MCF 10A (cell line): ENCODE measurements around the gene CDRT4. TPM values are rescaled to one million over a fixed set of nuclear protein-coding genes. Genes with fewer than 3 reads are reported as not detected.
A peak's percentile ranks its signal among the peaks of the same experiment; 100 is the strongest.

ENCODE experiments used
- BruUV-seq: library from RNA; stranded (reverse); fragments of 400-500 nt; replicated peaks from 2 replicates; lab custom pipeline; 2021; lab: Mats Ljungman, UMichigan
- CTCF ChIA-PET: fragments of 300-600 bp; sonication (Branson Sonifier 250); formaldehyde crosslinking; extraction: SDS; loops from one replicate; lab custom pipeline; 2021; ENCODE audit warnings: antibody characterized with exemption, inconsistent platforms; lab: Yijun Ruan, JAX
- POLR2A ChIA-PET: fragments of 300-600, 350-650 bp; sonication (Branson Sonifier 250); formaldehyde crosslinking; extraction: SDS; loops from one replicate; lab custom pipeline; 2020; ENCODE audit warnings: antibody characterized with exemption, inconsistent platforms; lab: Yijun Ruan, JAX
- DNase-seq: peaks from one replicate; pipeline ENCODE4 v3.0.0-alpha.2; 2018; ENCODE audit not compliant: unreplicated experiment
- H3K27ac Mint-ChIP-seq: one replicate; pipeline ENCODE4 v1.8.0; 2022; ENCODE audit warnings: mild to moderate bottlenecking, low read depth, mixed read lengths; ENCODE audit not compliant: unreplicated experiment
- H3K27me3 Mint-ChIP-seq: one replicate; pipeline ENCODE4 v1.8.0; 2022; ENCODE audit warnings: mixed read lengths; ENCODE audit not compliant: insufficient read depth, unreplicated experiment
- H3K36me3 Mint-ChIP-seq: one replicate; pipeline ENCODE4 v1.8.0; 2022; ENCODE audit warnings: mild to moderate bottlenecking, moderate library complexity, mixed read lengths; ENCODE audit not compliant: insufficient read depth, unreplicated experiment
- H3K4me1 Mint-ChIP-seq: one replicate; pipeline ENCODE4 v1.8.0; 2022; ENCODE audit warnings: mixed read lengths; ENCODE audit not compliant: insufficient read depth, unreplicated experiment
- H3K4me3 Mint-ChIP-seq: one replicate; pipeline ENCODE4 v1.8.0; 2022; ENCODE audit warnings: mild to moderate bottlenecking, moderate library complexity, mixed read lengths; ENCODE audit not compliant: unreplicated experiment
- H3K9me3 Mint-ChIP-seq: one replicate; pipeline ENCODE4 v1.8.0; 2022; ENCODE audit warnings: mixed read lengths; ENCODE audit not compliant: unreplicated experiment
- intact Hi-C: fragments of 100-400 bp; cut with micrococcal nuclease; formaldehyde crosslinking; loops from 2 replicates; pipeline ENCODE4 v1.14.1; 2022
- total RNA-seq: library from RNA; stranded (reverse); gene quantifications from 2 replicates; pipeline ENCODE4 v1.2.3, GENCODE V29; 2022
- TF ChIP-seq, protein P1 (sequence below): fragments of 200-600 bp; IDR thresholded peaks from one replicate; pipeline ENCODE4 v1.8.0; 2022; ENCODE audit warnings: antibody characterized with exemption, mild to moderate bottlenecking; ENCODE audit not compliant: unreplicated experiment

The CDRT4 gene
- total RNA-seq, 1 experiment from 2014 or later = 11.3 TPM

DNA sequence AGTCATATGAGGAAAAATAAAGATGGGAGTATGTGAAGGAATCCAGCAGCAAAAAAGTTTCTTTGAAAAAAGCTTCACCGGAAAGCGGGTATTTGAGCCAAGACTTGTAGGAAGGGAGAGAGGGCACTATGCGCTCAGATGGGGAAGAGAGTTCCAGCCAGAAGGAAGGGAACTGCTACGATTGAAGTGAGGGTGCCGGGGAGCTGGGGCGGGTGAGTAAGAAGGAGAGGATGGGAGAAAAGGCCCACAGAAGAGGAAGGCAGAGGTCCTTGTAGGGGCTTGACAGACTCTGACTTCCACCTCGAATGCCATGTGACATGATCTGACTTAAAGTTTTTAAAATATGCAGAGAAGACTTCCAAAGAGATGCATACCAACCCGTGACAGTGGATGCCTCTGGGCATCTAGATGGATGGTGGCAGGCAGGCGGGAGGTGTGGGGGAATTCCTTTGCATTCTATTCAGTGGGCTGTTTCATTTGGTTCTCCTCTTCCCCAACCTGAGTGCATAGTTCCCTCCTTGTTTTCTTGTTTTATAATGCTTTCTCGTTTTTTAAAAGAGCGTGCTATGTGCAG, 44.9 kb downstream of the CDRT4 start:
- peaks cover 11% of the 10 kb centered on the region for H3K27me3 Mint-ChIP-seq
- no TSS peak for BruUV-seq
- no peak overlapping the region for H3K27ac Mint-ChIP-seq
- intact Hi-C loops = no loop called here
- H3K36me3 Mint-ChIP-seq = peaks cover 6% of the 10 kb centered on the region
- no peaks in the 10 kb centered on the region for H3K4me1 Mint-ChIP-seq
- TF ChIP-seq, protein P1, sequence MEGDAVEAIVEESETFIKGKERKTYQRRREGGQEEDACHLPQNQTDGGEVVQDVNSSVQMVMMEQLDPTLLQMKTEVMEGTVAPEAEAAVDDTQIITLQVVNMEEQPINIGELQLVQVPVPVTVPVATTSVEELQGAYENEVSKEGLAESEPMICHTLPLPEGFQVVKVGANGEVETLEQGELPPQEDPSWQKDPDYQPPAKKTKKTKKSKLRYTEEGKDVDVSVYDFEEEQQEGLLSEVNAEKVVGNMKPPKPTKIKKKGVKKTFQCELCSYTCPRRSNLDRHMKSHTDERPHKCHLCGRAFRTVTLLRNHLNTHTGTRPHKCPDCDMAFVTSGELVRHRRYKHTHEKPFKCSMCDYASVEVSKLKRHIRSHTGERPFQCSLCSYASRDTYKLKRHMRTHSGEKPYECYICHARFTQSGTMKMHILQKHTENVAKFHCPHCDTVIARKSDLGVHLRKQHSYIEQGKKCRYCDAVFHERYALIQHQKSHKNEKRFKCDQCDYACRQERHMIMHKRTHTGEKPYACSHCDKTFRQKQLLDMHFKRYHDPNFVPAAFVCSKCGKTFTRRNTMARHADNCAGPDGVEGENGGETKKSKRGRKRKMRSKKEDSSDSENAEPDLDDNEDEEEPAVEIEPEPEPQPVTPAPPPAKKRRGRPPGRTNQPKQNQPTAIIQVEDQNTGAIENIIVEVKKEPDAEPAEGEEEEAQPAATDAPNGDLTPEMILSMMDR = no peak
- CTCF ChIA-PET = interaction anchor here (0.6 to 1.0 kb wide), 4 partner anchors 16 to 174 kb away, joined by 3 to 5 read pairs (median 4); no protein-coding TSS in a partner anchor
- DNase-seq = no peak
- H3K9me3 Mint-ChIP-seq = no peaks in the 10 kb centered on the region
- POLR2A ChIA-PET = no interaction called here
- H3K4me3 Mint-ChIP-seq = no peak overlapping the region

DNA sequence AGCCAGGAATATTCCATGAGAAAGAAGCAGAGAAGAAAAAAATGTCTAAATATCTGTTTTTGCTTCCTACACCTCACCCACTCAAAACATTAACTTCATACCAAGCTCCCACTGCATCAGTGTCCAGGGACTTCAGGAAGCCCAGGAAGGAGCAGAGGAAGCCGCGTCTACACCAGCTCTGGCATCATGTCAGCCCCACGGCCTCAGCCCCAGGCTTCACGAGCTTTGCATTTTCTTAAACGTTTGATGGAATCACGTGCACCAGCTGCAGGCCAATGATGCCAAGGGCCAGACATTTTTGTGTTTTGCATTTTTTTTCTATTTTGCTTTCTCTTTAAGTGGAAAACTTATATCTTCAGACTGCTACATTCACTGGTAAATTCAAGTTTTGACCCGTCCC, 48.6 kb downstream of the CDRT4 start:
- no TSS peak for BruUV-seq

DNA sequence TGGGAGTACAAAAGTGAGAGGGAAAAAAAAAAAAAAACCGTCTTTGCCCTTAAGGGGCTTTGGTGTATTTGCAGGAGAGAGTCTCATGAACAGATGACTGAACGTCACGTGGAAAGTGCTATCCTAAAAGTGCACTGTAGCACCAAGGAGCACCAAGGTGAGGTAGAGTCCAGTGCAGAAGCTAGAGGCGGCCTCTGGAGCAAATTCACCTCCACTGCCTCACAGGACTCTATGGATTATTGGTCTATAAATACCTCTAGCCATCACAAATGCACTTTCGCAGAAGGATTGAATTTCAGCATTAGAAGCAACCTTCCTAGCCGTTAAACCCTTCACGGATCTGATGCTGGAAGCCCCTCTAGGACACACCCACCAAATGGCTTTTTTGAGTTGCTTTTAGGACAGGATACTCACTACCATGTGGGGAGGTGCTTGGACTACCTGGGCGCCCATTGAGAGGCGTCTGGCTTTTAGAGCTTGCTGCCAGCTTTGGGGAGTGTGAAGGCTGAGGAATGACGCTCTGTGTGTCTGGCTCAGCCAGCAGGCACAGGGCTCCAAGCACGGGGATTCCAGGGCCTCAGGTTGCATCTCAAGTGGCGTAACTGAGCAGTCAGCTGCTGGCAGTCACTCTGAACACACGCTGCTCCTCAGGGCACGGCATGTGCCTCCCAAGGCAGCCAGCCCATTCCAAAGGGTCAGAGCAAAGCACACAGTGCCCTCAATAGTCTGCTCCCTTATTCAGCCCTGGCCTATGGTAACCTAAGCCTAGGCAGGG, 52.7 kb downstream of the CDRT4 start:
- TF ChIP-seq, protein P1 = no peak
- Mint-ChIP-seq H3K4me3 (no peak overlapping the region), H3K9me3 (no peaks in the 10 kb centered on the region), H3K27ac (no peak overlapping the region), H3K4me1 (peaks cover 8% of the 10 kb centered on the region), H3K27me3 (no peaks in the 10 kb centered on the region), H3K36me3 (no peaks in the 10 kb centered on the region)
- POLR2A ChIA-PET = no interaction called here
- BruUV-seq = no TSS peak
- DNase-seq = peak; percentile 28
- CTCF ChIA-PET = no interaction called here
- intact Hi-C loops = no loop called here

More for the DNA sequence above, 48.6 kb downstream of the CDRT4 start:
- ChIA-PET POLR2A (no interaction called here), CTCF (interaction anchor here (1.3 kb wide), 1 partner anchor 10 kb away, joined by 6 read pairs; no protein-coding TSS in a partner anchor)
- intact Hi-C loops = no loop called here
- Mint-ChIP-seq H3K9me3 (no peaks in the 10 kb centered on the region), H3K4me3 (no peak overlapping the region), H3K27ac (no peak overlapping the region), H3K27me3 (peaks cover 11% of the 10 kb centered on the region), H3K36me3 (peaks cover 6% of the 10 kb centered on the region), H3K4me1 (no peaks in the 10 kb centered on the region)
- TF ChIP-seq, protein P1 = no peak
- DNase-seq = no peak

DNA sequence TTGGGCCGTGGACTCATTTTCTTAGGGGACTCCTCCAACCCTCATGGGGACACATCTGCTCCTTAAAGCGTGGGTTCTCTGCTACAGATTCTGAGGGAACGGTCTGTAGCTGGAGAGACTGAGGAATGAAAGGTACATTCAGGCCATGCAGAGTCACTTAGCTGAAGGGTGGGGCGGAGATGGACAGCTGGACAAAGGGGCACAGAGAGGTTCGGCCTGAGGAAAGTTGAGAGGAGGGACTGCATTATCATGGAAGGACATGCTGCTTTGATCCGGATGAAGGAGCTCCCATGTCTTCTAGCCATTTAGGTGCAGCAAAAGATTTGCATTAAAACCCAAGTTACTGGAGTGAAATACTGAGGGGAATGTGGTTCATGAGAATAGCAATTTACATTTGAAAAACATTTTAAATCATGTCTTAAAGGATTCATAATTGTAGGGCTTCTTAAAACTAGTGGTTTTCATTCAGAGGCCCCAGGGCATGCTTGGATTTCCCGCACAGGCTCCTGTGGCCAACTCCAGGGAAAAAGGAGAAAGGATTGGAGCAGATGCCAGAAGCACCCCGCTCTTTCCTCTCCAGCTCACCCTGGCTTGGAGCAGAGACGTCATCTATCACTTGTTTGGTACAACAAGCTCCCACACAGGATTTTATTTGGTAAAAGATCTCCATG, 54.2 kb downstream of the CDRT4 start:
- no peak overlapping the region for H3K4me3 Mint-ChIP-seq
- no peaks in the 10 kb centered on the region for H3K27me3 Mint-ChIP-seq
- no peaks in the 10 kb centered on the region for H3K9me3 Mint-ChIP-seq
- BruUV-seq = no TSS peak
- TF ChIP-seq, protein P1 = no peak
- intact Hi-C loops = no loop called here
- peaks cover 19% of the 10 kb centered on the region for H3K4me1 Mint-ChIP-seq
- no peak for DNase-seq
- no peak overlapping the region for H3K27ac Mint-ChIP-seq
- POLR2A ChIA-PET = no interaction called here
- no peaks in the 10 kb centered on the region for H3K36me3 Mint-ChIP-seq
- CTCF ChIA-PET = interaction anchor here (0.5 to 1.2 kb wide), 6 partner anchors 18 to 600 kb away, joined by 3 read pairs; no protein-coding TSS in a partner anchor
